Skin epidermis (tissue), 12 donors: Measurements from ENCODE around the gene KCTD2.
"Not testable (repeated sequence)": the region's sequence is repeated elsewhere in the genome, so short reads cannot be mapped to it uniquely, and the experiment has no call there.

Experiments used
- H3K27ac ChIP-seq, 21 experiments: fragments of 200-600 bp; sonication (generic) in 11 of 21; one replicate each; pipeline ENCODE4 v1.5.0; 2020; ENCODE audit warnings: mild to moderate bottlenecking in 3 of 21, inconsistent platforms in 2 of 21, moderate library complexity in 2 of 21
- H3K4me3 ChIP-seq, 7 experiments: fragments of 200-600 bp; sonication (generic) in 2 of 7; one replicate each; pipeline ENCODE4 v1.5.0; 2020; ENCODE audit warnings: inconsistent platforms in 2 of 7, mild to moderate bottlenecking in 2 of 7, moderate library complexity in 1 of 7

The KCTD2 gene

GRCh38 chr17:75071478-75072271 lies 24.6 kb downstream of the KCTD2 start:
- H3K4me3 ChIP-seq, H3K27ac ChIP-seq: not testable (repeated sequence)

GRCh38 chr17:75072909-75073308 lies 25.9 kb downstream of the KCTD2 start:
- not testable (repeated sequence) for H3K27ac ChIP-seq

GRCh38 chr17:75073618-75074047 lies 26.6 kb downstream of the KCTD2 start:
- Histone ChIP-seq H3K4me3 (no peak overlapping the region), H3K27ac (peak overlapping the region in 2 of 21 experiments; percentile 4 to 24)

More at GRCh38 chr17:75072909-75073308, 25.9 kb downstream of the KCTD2 start:
- H3K4me3 ChIP-seq, result not testable (repeated sequence)

GRCh38 chr17:75074532-75074931 lies 27.5 kb downstream of the KCTD2 start:
- H3K27ac ChIP-seq, result no peak overlapping the region
- H3K4me3 ChIP-seq, result no peak overlapping the region

DNA sequence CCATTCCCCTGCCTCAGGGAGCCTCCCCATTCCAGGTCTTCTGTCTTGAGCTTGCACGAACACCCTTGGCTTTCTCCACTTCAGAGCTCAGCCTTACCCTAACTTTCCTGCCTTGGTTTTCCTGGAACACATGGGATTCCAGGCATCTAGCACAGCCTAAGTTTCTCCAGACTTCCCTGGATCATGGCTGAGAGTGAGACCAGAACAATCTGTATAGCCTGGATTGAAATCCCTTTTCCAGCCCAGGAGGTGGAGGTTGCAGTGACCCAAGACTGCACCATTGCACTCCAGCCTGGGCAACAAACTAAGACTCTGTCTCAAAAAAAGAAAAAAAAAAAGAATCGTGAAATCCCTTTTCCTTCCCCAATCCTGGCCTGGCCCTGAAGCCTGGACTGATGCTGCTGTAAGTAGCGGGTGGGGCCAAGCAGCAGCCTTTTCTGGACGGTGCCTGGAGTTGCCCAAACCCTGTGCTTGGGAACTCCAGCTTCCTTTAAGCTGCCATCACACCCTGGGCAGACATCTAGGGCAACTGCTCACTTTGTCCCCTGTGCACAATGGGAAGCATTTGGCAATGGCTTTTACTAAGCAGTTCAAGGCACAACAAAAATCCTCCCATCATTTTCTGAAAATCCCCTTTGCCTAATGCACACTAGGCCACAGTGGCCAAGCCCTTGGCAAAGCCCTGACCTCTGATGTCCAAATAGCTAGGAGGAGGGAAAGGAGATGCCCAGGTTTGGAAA lies 28.7 kb downstream of the KCTD2 start:
- H3K27ac ChIP-seq, result no peak overlapping the region

GRCh38 chr17:75077072-75077495 lies 30.1 kb downstream of the KCTD2 start:
- Histone ChIP-seq H3K4me3 (peak overlapping the region; percentile 5 to 36 (median 29)), H3K27ac (peak overlapping the region in 15 of 21 experiments; percentile 8 to 81 (median 67))

More for the DNA sequence above, 28.7 kb downstream of the KCTD2 start:
- no peak overlapping the region for H3K4me3 ChIP-seq

- H3K27ac ChIP-seq, result peak overlapping the region in 18 of 21 experiments; percentile 8 to 81 (median 60)
- H3K4me3 ChIP-seq, result peak overlapping the region; percentile 5 to 36 (median 29)
Measured at GRCh38 chr17:75077496-75078283, 30.7 kb downstream of the KCTD2 start.

DNA sequence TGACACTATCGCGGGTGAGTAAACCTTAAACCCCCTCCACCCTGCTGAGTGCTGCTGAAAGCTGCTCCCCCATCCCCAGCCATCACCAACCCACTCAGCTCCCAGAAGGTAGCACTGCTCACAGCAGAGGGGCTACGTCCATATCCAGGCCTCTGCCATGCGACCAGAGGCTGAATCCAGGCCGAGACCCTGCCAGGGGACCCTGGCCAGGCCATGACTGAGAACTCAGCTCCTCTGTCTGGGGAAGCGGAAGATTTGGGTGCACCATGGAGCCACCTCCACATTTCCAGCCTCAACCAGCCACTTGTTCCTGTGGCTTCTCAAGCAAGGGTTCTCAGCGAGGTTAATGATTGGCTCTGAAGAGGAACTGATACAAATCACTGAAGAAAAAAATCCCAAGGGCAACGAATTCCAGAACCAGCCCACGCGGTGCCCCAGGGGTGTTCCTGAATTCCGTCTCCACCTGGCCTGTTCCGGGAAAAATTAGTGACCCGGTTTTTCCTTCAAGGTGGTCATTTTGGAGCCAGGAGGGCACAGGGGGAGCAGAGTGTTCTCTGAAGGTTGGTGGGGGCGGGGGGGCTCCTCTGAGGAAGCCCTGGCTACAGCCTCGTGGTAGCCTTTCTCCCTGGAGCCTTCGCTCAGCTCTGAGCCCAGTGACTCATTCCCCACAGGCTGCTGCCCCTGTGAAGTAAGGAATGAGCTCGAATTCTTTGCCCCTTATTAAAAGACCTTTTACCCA lies 31.4 kb downstream of the KCTD2 start:
- H3K4me3 ChIP-seq, result peak overlapping the region in 1 of 7 experiments; percentile 36
- peak overlapping the region in 11 of 21 experiments; percentile 7 to 81 (median 75) for H3K27ac ChIP-seq

DNA sequence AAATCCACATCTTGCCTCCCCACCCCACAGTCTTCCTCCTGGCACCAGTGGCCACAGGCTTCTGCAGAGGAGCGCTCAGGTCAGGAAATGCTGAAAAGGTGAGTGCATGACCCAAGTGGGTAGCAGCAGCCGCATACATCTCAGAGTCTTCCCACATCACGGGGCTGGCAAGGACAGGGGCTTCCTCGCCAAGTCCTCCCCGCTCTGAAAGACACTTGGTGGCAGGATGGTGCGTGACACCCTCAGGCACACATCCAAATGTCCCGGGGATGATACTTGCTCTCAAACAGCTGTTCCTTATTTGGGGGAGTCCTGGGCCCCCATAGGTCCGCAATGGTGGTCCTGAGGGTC lies 32.0 kb downstream of the KCTD2 start:
- H3K4me3 ChIP-seq, result no peak overlapping the region
- peak overlapping the region in 5 of 21 experiments; percentile 3 to 81 (median 47) for H3K27ac ChIP-seq

- Histone ChIP-seq H3K27ac (no peak overlapping the region), H3K4me3 (no peak overlapping the region)
Measured at GRCh38 chr17:75081611-75082540, 34.9 kb downstream of the KCTD2 start.

DNA sequence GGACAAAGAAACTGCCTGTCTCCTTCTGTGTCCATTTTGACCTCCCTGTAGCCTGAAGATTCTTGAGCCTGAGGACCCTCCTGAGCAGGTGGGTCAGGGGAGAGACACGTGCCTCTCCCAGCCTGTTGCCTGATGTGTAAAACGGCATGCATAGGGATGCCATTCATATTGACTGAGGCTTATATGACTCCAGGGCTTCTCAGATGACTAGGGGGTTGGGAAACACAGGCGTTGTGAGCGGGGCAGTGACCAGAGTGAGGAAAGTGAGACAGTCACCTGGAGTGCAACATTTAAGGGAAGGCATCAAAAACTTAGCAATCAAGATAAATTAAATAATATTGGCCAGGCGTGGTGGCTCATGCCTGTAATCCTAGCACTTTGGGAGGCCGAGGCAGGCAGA lies 35.7 kb downstream of the KCTD2 start:
- Histone ChIP-seq H3K4me3 (no peak overlapping the region), H3K27ac (no peak overlapping the region)

- Histone ChIP-seq H3K4me3 (no peak overlapping the region), H3K27ac (no peak overlapping the region)
Measured at GRCh38 chr17:75084039-75084660, 37.1 kb downstream of the KCTD2 start.

GRCh38 chr17:75086496-75087181 lies 39.6 kb downstream of the KCTD2 start:
- H3K27ac ChIP-seq, result peak overlapping the region in 12 of 21 experiments; percentile 78 to 98 (median 88)
- peak overlapping the region in 1 of 7 experiments; percentile 62 for H3K4me3 ChIP-seq

GRCh38 chr17:75087182-75087557 lies 40.1 kb downstream of the KCTD2 start:
- Histone ChIP-seq H3K4me3 (peak overlapping the region; percentile 44 to 67 (median 51)), H3K27ac (peak overlapping the region in 20 of 21 experiments; percentile 78 to 98 (median 89))

DNA sequence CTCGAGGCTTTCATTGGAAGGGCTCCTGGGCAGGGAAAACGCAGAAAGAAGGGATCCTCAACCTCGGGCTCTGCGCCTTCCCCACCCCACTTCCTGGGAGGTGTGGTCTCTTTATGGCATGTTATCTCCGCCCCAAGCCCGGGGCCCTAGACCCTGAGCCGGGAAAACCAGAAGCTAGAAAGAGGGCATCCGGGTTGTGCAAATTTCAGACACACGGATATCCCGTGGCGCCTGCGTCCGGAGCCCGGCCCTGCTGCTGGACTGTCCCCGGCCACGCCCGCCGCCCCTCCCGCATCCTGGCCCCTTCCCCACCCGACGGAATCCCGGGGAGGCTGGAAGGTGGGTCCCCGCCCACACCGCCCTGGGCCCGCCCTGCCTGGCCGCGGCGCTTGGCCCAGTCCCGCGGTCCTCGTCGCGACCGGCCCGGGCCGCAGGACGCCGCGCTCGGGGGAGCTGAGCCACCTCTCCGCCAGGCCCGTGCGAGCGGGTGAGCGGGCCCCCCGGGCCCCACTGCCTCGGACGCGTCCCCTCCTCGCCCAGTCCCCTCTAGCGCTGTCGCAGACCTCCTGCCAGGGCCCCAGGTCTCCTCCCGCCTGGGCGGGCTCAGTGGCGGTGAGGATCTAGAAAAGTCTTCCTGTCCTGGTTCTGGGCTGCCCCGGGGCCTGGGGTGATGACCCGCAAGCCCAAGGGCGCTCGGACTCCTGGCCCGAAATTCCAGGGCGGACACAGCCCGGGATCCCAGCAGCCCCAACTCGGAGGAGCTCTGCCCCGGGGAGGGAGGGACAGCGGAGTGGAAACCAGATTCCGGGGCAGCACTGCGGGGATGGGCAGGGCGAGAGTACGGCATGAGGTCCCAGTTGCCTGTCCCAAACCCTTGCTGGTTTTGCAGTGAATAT lies 40.8 kb downstream of the KCTD2 start, which contains the start of gene SLC16A5:
Gene SLC16A5, plus strand, starts transcription at position 397 of the 896 bp plus-strand sequence. CDS start 5,683 bp downstream, outside the sequence.
- H3K27ac ChIP-seq, result peak within 1 kb of the TSS; percentile 78 to 98 (median 89)
- peak within 1 kb of the TSS; percentile 44 to 67 (median 51) for H3K4me3 ChIP-seq
